EL (cell line): ENCODE data around the gene PLG.
"Not testable (repeated sequence)": the region's sequence is repeated elsewhere in the genome, so short reads cannot be mapped to it uniquely, and the experiment has no call there.

Experiments used
- DNase-seq: peaks from one replicate; pipeline ENCODE4 v3.0.0-alpha.2; 2016

Gene PLG

DNA sequence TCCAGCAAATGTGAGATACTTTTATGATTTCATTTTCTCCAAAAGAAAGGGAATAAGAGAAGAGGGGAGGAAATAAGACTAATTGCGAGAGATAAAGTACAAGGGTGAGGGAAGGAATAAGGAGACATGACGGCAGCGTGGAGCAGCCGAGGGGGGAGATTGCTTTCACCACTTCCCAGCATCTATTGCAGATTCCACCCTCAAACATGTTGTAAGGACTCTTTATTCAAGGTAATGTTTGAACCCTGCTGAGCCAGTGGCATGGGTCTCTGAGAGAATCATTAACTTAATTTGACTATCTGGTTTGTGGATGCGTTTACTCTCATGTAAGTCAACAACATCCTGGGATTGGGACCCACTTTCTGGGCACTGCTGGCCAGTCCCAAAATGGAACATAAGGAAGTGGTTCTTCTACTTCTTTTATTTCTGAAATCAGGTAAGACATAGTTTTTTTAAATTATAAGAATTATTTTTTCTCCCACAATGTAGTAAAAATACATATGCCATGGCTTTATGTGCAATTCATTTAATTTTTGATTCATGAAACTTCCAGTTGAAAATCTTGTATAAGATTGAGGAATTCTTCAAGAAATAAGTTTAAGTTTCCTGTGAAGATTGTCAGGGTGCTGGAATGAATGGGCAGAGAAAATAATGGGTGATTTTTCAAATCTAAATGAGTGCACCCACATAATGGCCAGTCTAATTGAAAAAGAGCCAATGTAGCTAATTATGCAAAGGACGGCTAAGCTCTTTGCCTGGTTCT lies at the start of gene PLG:
TSS of gene PLG (plus strand) at position 327 of the 763 bp plus-strand sequence. CDS start at position 388, 61 bp downstream.
- DNase-seq: not testable (repeated sequence)

DNA sequence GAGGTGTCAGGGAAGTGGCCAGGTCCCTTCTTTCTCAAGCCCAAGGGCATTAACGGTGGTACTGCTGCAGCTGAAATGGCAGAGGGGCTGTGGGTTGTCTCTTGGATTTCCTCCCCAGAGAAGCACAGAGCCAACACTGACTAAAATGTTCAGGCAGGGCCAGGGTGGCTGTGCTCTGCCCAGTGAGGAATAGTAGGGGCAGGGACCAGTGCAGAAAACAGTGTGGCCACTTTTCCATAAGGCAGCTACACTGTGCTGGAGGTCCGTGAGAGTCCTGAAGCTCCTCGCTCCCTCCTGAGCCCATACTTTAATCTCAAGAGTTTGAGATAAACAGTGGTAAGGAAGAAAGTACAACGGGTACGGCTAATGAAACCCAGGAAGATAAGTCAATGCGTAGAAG lies 42.5 kb upstream of the PLG start:
- DNase-seq: no peak

DNA sequence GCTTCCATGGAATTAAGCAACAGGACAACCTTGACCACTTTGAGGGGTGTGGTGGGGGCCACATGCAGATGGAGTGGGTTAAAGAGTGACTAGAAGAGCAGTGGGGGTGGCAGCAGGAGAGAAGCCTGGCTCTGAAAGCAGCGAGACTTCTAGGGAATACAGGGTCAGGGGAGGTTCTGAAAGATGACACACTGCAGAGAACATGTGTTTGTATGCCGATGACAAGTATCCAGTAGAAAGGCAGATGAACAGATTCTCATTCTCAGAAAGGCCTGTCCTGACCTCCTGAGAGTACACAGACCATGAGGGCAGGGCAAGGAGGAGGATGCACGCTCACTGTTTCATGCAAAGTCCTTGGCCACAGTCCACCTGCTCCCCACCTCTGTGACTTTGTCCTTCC lies 40.8 kb upstream of the PLG start:
- no peak for DNase-seq

DNA sequence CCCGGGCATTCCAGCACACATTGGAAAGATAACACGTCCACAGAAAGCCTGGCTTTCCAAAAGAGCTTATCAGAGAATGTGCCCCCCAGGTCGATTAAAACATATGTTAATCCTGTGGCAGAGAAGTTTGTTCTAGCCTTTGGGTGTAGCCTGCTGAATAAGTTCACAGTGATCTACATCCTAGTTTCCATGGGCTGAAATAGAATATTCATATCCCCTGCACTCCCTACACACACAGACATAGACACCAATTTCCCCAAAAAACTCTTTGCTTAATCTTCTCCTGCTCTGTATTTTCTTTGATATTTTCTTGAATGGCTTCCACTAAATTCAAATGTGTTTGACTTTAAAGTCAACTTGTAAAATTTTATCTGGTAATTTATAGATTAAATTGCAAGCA lies 39.6 kb upstream of the PLG start:
- no peak for DNase-seq

DNA sequence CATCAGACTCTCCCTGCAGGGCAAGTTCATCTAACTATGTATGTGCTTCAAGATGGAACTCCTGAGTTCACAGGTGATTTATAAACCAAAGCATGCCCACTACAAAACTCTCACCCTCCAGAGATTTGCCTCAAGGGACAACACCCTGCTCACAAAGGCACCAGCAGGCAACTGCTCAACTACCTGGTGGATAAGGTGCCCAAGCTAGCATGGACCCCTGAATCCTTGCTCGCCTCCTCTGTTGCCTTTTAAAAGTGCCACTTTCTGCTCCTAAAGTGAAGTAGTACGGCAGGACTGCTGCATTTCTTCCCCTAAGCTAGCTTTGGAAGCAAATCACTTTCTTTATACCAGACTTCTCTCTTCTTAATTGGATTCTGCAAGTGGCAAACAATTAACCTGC lies 39.2 kb upstream of the PLG start:
- no peak for DNase-seq

DNA sequence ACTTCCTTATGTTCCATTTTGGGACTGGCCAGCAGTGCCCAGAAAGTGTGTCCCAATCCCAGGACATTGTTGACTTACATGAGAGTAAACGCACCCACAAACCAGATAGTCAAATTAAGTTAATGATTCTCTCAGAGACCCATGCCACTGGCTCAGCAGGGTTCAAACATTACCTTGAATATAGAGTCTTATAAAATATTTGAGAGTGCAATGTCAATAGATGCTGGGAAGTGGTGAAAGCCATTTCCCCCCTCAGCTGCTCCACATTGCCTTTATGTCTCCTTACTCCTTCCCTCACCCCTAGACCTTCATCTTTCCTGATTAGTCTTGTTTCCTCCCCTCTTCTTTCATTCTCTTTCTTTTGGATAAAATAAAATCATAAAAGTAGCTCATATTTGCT lies 37.8 kb upstream of the PLG start, which contains the start of gene LPA:
TSS of gene LPA (minus strand) at position 78 of the 400 bp plus-strand sequence. CDS start at position 17, 61 bp downstream.
- not testable (repeated sequence) for DNase-seq

DNA sequence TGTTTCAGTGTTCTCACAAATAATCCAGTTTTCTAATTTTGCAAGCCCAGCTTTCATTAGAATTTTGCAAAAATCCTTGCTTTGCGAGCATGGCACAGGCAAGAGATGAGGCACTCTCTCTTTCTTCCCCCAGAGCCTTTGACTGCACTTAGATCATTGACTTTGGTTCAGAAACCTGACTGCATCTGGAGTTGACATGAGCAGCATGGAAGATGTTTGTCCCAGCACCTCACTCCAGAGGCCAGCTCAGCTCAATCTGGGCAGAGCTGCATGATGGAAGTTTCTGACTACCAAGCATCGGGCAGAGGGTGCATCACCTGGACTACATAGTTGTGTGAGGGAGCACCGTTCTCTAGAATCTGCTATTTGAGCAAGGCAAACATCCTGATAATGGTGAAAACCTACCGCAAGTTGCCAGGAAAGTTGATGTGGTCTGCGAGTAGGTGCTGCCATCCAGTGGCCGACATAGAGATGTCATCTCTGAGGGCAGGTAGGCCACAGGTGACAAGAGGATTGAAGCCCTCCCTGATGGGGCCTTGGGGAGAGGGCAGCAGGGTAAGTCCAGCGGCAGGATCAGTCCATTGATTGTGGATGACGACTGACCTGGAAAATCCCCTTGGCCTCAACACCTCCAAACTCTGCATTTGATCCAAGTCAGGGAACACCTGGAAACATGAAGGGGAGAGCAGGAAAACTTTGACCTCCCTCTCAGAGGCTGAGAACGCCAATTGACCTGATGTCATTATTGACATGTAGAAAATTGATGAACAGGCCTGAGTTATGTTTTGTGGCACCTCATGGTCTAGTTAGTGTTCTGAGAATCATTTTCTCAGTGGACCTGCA lies 34.2 kb upstream of the PLG start:
- DNase-seq: no peak

DNA sequence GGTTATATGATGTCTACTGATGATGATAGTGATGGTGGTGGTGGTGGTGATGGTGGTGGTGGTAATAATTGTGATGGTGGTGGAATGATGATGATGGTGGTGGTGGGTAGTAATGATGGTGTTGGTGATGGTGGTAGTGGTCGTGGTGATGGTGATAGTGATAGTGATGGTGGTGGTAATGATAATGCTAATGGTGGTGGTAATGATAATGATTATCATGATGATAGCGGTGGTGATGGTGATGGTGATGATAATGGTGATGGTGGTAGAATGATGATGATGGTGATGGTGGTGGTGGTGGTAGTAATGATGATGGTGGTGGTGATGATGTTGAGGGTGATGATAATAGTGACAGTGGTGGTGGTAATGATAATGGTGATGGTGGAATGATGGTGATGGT lies 33.5 kb upstream of the PLG start:
- no peak for DNase-seq

DNA sequence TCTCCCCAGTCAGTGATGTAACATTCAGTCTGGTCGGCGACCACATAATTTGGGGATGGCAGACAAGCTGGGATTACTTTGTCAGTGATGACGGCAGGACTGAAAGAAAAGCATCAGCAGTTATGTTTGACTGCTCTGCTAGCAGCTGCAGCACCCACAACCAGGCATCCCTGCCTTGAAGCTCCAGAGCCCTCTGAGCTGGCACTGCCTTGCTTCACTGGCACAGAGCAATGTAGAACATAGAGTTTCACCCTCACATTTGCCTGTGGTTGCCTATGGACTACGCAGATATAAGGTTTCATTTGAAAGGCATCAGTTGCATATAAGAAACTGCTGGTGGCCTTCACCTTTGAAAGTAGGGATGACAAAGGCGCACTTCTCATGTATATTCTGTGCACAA lies 25.6 kb upstream of the PLG start:
- DNase-seq: not testable (repeated sequence)

DNA sequence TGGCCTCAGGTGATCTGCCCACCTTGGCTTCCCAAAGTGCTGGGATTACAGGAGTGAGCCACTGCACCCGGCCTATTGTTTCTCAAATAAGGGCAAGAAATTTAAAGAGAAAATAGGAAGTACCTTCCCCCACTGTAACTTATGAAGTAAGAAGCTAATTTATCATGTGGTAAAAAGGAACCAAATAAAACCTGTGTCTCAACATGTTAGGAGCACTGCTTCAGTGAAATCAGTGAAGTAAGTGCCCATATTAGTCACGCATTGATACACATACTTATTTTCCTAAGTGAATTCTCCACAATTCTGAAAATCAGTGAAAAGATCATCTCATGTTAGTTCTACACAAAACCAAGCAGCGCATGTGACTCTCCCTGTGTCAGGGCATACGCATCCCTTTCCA lies 23.8 kb upstream of the PLG start:
- no peak for DNase-seq

DNA sequence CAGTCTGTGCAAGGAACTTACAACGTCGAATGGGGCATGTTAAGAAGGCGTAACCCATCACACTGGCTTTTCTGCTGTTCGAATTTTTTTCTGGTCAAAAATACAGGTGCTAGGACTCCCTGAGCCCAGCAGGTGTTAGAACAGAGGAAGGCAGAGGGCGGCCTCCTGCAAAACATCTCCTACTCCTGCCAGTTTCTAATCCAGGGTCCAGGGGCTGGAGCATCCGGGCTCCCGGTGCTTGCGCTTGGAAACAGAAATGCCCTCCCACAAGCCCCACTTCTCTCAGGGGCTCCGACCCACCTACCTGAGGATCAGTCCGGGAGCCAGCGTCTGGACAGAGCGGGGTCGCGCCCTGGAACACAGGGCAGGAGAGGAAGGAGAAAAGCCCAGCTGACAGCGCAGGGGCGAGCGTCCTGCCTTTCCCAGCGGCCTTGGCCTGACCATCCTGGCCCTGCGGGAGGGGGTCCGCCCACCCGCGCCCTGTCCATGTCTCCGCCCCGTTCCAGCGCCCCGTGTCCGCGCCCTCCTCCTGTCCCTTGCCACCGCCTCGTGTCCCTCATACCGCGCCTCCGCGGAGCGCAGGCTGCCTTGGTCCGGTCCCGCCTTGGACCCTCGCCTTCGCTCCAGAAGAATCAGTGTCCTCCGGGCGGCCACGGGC lies 23.2 kb upstream of the PLG start:
- DNase-seq: no peak

DNA sequence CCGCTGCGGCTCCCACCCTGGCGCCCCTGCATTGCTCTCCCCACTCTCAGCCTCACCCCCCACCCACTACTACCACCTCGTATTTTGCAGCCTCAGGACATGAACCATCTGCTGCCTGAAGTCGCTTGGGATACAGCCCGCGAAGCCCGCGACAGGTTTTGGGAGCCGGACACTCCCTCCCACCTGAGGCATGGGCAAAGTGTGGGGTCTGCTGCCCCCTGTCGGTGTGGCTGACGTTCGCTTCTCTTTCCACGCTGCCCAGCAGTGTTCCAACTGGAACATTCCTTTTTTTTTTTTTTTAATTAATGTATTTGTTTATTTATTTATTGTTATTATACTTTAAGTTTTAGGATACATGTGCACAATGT lies 22.7 kb upstream of the PLG start:
- no peak for DNase-seq

DNA sequence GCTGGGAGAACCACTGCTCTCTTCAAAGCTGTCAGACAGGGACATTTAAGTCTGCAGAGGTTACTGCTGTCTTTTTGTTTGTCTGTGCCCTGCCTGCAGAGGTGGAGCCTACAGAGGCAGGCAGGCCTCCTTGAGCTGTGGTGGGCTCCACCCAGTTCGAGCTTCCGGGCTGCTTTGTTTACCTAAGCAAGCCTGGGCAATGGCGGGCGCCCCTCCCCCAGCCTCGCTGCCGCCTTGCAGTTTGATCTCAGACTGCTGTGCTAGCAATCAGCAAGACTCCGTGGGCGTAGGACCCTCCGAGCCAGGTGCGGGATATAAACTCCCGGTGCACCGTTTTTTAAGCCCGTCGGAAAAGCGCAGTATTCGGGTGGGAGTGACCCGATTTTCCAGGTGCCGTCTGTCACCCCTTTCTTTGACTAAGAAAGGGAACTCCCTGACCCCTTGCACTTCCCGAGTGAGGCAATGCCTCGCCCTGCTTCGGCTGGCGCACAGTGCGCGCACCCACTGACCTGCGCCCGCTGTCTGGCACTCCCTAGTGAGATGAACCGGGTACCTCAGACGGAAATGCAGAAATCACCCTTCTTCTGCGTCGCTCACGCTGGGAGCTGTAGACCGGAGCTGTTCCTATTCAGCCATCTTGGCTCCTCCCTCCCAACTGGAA lies 16.8 kb upstream of the PLG start:
- not testable (repeated sequence) for DNase-seq

DNA sequence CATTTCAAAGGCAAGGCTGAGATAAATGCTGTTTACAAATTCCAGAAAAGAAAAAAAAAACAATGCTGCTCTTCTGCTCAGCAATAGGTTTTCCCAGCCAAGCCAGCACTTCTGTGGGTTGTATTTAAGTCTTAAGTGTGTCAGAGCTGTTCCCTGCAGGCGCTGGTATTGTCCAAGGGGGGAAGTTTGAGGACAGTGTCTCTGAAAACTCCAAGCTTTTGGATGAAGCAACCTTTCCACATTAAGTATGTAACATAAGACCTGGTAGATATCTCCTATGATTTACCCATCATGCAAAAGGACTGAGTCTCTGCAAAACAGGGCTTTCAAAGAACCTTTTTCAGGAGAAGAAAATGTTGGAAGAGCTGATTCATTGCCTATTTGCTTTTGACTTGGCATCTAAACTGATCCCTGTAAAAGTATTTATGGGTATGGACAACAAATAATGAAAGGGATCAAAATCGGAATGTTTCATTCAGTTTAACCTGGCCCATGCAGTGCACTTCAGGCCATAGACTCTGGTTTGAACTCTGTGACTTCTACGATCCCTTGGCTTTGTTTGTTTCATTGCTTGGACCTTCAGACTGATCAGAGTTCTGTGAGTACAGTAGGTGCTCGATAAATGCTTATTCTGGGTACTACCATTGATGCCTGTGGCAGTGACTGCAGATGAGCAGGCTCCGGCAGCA lies 16.1 kb upstream of the PLG start:
- DNase-seq: no peak

DNA sequence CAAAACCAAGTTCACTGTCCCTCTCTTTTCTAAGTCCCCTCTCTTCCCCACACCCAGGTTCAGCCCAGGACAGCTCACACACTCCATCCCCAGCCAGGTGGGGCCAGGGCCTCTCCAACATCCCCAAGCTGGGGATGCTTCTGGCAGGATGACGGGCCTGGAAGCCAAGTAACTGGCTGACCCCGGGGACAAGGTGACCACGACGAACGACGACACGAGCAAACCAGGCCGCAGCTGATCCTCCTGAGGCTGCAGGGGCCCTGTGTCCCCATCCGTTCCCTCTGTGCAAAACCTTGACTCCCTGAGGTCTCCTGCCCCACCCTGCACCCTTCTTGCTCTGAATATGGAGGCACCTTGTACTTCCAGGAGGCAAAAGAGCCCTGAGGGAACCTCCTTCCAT lies 11.6 kb upstream of the PLG start:
- no peak for DNase-seq

DNA sequence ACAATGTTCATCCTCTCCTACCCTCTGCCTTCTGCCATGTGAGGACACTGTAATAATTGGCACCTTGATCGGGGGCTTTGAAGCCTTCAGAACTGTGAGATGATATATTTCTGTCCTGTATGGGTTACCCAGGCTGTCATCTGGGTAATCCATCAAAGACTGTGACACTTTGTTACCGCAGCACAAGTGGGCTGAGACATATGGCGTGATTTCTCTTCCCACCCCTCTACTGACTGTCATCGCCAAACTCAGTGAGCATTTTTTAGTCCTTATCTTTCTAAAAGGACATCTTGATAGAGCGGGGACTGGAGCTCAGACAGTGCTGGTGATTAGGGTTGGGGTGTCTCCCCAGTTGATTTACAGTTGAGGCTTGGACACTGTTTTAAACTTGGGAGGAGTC lies 10.4 kb upstream of the PLG start:
- no peak for DNase-seq

DNA sequence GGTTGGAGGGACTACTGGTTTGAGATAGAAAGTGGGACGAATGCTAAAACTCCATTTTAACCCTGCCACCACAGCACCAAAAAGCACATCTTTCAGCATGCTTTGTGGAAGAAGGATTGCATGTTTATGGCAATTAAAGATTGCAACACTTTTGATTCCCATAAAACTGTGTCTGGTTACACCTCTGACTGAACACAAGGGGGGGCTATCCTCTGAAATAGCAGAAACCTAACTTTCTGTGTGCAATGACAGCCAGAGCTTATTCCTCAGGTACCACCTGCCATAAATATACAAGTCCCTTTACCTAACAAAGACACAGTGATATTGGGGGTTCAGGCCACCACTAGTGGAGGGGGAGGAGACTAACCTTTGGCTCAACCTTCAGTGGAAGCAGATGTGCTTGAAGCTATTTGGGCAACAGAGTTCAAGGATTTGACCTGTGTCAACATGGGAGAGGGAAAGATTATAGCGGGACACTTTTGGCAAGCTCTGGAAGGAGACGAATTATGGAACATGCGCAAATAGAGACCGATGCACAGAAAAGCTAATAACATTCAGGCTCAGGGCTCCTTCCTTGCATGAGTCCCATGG lies 9.6 kb upstream of the PLG start:
- no peak for DNase-seq

DNA sequence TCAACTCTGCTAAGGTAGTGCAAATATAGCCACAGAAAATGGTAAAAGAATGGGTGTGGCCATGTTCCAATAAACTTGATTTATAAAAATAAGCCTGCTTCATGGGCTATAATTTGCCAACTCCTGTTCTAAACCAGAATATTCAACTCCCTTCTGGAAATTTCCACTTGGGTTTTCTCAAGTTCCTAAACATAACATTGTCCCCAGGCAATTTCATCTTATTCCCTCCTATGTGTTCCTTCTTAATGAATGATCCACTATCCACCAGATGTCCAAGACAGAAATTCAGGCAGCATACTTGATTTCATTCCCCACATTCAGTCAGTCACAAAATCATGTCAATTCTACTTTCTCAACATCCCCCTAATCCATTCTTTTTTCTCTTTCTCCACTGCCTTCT lies 7.0 kb upstream of the PLG start:
- peak; percentile 29 for DNase-seq

DNA sequence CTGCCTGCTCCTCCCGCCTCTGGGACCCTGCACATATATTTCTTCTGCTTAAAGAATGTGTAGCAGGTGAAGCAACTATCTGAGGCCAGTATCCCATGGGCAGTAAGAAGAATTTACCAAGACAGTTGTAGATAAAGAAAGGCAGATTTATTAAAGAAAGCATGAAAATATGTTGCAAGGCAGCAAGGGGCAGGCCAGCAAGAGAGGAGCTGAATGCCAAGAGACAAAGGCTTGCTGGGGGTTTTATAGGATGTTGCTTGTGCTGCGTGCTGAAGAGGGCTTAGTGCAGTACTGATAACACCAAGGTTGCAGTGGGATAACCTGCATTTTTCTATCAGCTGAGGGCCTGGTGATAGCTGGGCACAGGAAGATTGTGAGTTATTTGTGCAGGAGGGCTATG lies 6.4 kb upstream of the PLG start:
- not testable (repeated sequence) for DNase-seq

DNA sequence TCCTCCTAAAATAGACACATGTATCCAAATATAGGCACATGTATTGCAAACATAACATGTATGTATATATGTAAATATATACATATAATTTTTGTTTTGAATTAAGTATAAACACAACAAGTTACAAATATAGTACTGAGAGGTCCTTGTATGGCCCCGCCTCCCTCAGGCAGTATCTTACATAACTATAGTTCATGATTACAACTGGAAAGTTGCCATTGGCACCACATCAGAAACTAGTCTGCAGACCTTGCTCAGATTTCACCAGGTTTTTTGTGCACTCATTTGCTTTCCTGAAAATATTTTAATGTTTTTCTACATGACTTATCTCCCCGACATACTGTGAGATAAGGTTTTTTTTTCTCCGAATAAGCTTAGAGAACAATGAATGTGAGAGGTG lies 5.2 kb upstream of the PLG start:
- not testable (repeated sequence) for DNase-seq

DNA sequence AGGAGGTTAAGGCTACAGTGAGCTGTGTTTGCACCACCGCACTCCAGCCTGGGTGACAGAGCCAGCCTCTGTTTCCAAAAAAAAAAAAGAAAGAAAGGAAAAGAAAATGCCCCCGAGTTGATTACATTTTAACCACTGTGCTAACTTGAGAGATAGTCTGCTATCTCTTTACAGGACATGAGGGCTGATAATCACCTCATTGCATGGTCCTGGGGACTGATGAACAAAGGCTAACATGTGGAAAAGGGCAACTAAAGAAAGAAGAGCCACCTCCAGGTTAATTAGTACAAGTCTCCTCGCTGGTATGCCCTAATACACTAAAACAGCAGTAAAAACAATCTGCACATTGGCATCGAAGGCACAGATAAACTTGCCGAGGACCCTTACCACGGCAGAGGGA lies 4.2 kb upstream of the PLG start:
- no peak for DNase-seq

DNA sequence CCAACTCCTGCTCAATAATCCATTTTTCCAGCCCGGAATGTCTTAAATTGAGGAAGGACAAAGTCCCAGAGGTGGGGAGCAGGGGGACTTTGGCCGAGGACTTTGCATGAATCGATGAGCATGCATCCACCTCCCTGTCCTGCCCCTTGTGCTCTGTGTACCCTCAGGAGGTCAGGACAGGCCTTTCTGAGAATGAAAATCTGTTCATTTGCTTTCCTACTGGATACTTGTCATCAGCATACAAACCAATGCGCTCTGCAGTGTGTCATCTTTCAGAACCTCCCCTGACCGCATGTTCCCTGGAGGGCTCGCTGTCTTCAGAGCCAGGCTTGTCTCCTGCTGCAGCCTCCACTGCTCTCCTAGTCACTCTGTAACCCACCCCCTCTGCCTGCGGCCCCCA lies 2.6 kb downstream of the PLG start:
- DNase-seq: not testable (repeated sequence)
